GM18520 (cell line): ENCODE measurements around the gene DNAI1.

Source experiments
- ATAC-seq: cut with Tn5 transposase; IDR thresholded peaks from one replicate; pipeline ENCODE4 v1.9.1; 2021; ENCODE audit not compliant: unreplicated experiment

The DNAI1 gene

GRCh38 chr9:34486572-34486971, 28.0 kb downstream of the DNAI1 start:
- no peak for ATAC-seq

GRCh38 chr9:34490360-34490759, 31.8 kb downstream of the DNAI1 start:
- ATAC-seq, result no peak

- ATAC-seq, result no peak
Measured at GRCh38 chr9:34490760-34491159, 32.2 kb downstream of the DNAI1 start.

- ATAC-seq, result no peak
Measured at GRCh38 chr9:34491596-34491995, 33.0 kb downstream of the DNAI1 start.

- no peak for ATAC-seq
Measured at GRCh38 chr9:34492051-34492450, 33.4 kb downstream of the DNAI1 start.

GRCh38 chr9:34493972-34494535, 35.4 kb downstream of the DNAI1 start:
- no peak for ATAC-seq

GRCh38 chr9:34496149-34496712, 37.6 kb downstream of the DNAI1 start:
- no peak for ATAC-seq

- no peak for ATAC-seq
Measured at GRCh38 chr9:34498553-34498952, 39.9 kb downstream of the DNAI1 start.

GRCh38 chr9:34499076-34499475, 40.5 kb downstream of the DNAI1 start:
- no peak for ATAC-seq

GRCh38 chr9:34500623-34501267, 42.1 kb downstream of the DNAI1 start:
- no peak for ATAC-seq

GRCh38 chr9:34501372-34501771, 42.8 kb downstream of the DNAI1 start:
- no peak for ATAC-seq

- ATAC-seq, result no peak
Measured at GRCh38 chr9:34501889-34502425, 43.4 kb downstream of the DNAI1 start.

- ATAC-seq, result no peak
Measured at GRCh38 chr9:34502471-34502870, 43.9 kb downstream of the DNAI1 start.

GRCh38 chr9:34502891-34503290, 44.3 kb downstream of the DNAI1 start:
- no peak for ATAC-seq

GRCh38 chr9:34503406-34503805, 44.8 kb downstream of the DNAI1 start:
- no peak for ATAC-seq

- no peak for ATAC-seq
Measured at GRCh38 chr9:34505370-34506120, 46.9 kb downstream of the DNAI1 start.

GRCh38 chr9:34506623-34507022, 48.0 kb downstream of the DNAI1 start:
- ATAC-seq, result no peak

- no peak for ATAC-seq
Measured at GRCh38 chr9:34507556-34507955, 49.0 kb downstream of the DNAI1 start.

GRCh38 chr9:34507966-34508365, 49.4 kb downstream of the DNAI1 start:
- ATAC-seq, result no peak

- ATAC-seq, result no peak
Measured at GRCh38 chr9:34508463-34508862, 49.9 kb downstream of the DNAI1 start.

- ATAC-seq, result no peak
Measured at GRCh38 chr9:34508951-34509350, 50.3 kb downstream of the DNAI1 start.
